SK-N-SH (cell line): ENCODE results near the gene ASTL. TPM values are rescaled to one million over a fixed set of nuclear protein-coding genes. Genes with fewer than 3 reads are reported as not detected.

Experiments
- CTCF ChIA-PET: fragments of 300-600, 350-600 bp; formaldehyde crosslinking; extraction: SDS; loops from one replicate; lab custom pipeline; 2021; lab: Yijun Ruan, JAX
- POLR2A ChIA-PET: fragments of 350-600 bp; sonication (Branson Sonifier 250); formaldehyde crosslinking; extraction: SDS; loops from one replicate; lab custom pipeline; 2020; ENCODE audit warnings: antibody characterized with exemption, inconsistent platforms; lab: Yijun Ruan, JAX
- DNase-seq: peaks from one replicate; pipeline ENCODE4 v3.0.0; 2012
- H2AFZ ChIP-seq: fragments of 200-600 bp; sonication (generic); 2 replicates; pipeline ENCODE4 v1.8.1; 2016; ENCODE audit warnings: antibody characterized with exemption, mild to moderate bottlenecking, low read depth
- H3F3A ChIP-seq: fragments of 200-600 bp; sonication (generic); replicated peaks from 2 replicates; pipeline ENCODE3; 2016; ENCODE audit warnings: antibody characterized with exemption, mild to moderate bottlenecking; ENCODE audit not compliant: insufficient read depth
- H3K27ac ChIP-seq, 2 experiments: fragments of 200-500 bp in 1 of 2; fragments of 200-600 bp in 1 of 2; sonication (Bioruptor generic) in 1 of 2; sonication (generic), shearing (Covaris generic) in 1 of 2; 2 replicates each; pipeline versions ENCODE4 v1.5.1 to v1.6.1; 2014 to 2016; ENCODE audit warnings: low read depth in 2 of 2, inconsistent platforms in 1 of 2, low read length in 1 of 2, mild to moderate bottlenecking in 1 of 2, mixed read lengths in 1 of 2
- H3K27me3 ChIP-seq: fragments of 200-600 bp; sonication (generic), shearing (Covaris generic); 2 replicates; pipeline ENCODE4 v1.6.1; 2016; ENCODE audit warnings: mixed run types; ENCODE audit not compliant: insufficient read depth
- H3K36me3 ChIP-seq, 2 experiments: fragments of 200-500 bp in 1 of 2; fragments of 200-600 bp in 1 of 2; sonication (Bioruptor generic) in 1 of 2; sonication (generic) in 1 of 2; replicated peaks in 1 of 2; 2 replicates each; pipeline versions ENCODE3 to v1.5.1; 2014 to 2016; ENCODE audit warnings: low read length in 1 of 2, mild to moderate bottlenecking in 1 of 2; ENCODE audit not compliant: insufficient read depth in 2 of 2, control insufficient read depth in 1 of 2
- H3K4me1 ChIP-seq, 2 experiments: fragments of 200-500 bp in 1 of 2; fragments of 200-600 bp in 1 of 2; sonication (Bioruptor generic) in 1 of 2; sonication (generic), shearing (Covaris generic) in 1 of 2; 2 replicates each; pipeline versions ENCODE4 v1.5.1 to v1.6.1; 2014 to 2016; ENCODE audit warnings: low read depth in 1 of 2, low read length in 1 of 2, mixed run types in 1 of 2; ENCODE audit not compliant: insufficient read depth in 2 of 2, control insufficient read depth in 1 of 2
- H3K4me2 ChIP-seq: fragments of 200-600 bp; sonication (generic), shearing (Covaris generic); 2 replicates; pipeline ENCODE4 v1.6.1; 2017; ENCODE audit warnings: mixed run types
- H3K4me3 ChIP-seq, 2 experiments: fragments of 200-500 bp in 1 of 2; fragments of 200-600 bp in 1 of 2; sonication (Bioruptor generic) in 1 of 2; sonication (generic), shearing (Covaris generic) in 1 of 2; 2 replicates each; pipeline versions ENCODE4 v1.5.1 to v1.8.1; 2014 to 2016; ENCODE audit warnings: low read depth in 2 of 2, inconsistent platforms in 1 of 2, low read length in 1 of 2, mild to moderate bottlenecking in 1 of 2, mixed read lengths in 1 of 2, moderate library complexity in 1 of 2
- H3K79me2 ChIP-seq: fragments of 200-600 bp; sonication (generic); 2 replicates; pipeline ENCODE4 v1.8.1; 2017; ENCODE audit warnings: mild to moderate bottlenecking; ENCODE audit not compliant: insufficient read depth
- H3K9ac ChIP-seq: fragments of 200-600 bp; sonication (generic); 2 replicates; pipeline ENCODE4 v1.6.1; 2017; ENCODE audit warnings: mixed run types
- H3K9me2 ChIP-seq: fragments of 200-600 bp; sonication (generic); 2 replicates; pipeline ENCODE4 v1.6.1; 2017; ENCODE audit warnings: mixed run types
- H3K9me3 ChIP-seq: fragments of 200-600 bp; sonication (generic); 2 replicates; pipeline ENCODE4 v1.6.1; 2017; ENCODE audit warnings: mixed run types, mild to moderate bottlenecking, moderate library complexity
- H4K20me1 ChIP-seq: fragments of 200-600 bp; sonication (generic); 2 replicates; pipeline ENCODE4 v1.6.1; 2017; ENCODE audit warnings: mild to moderate bottlenecking, mixed run types; ENCODE audit not compliant: insufficient read depth
- CHD2 ChIP-seq: fragments of 150-350 bp; IDR thresholded peaks from 2 replicates; pipeline ENCODE4 v1.6.1; 2018; ENCODE audit warnings: low read length; ENCODE audit not compliant: partially characterized antibody
- EP300 ChIP-seq, 2 experiments: IDR thresholded peaks; 2 replicates each; pipeline versions ENCODE4 v1.4.0 to v1.6.1; 2012; ENCODE audit warnings: borderline replicate concordance in 1 of 2, low read depth in 1 of 2, low read length in 1 of 2
- EZH2phosphoT487 ChIP-seq: fragments of 200-600 bp; sonication (generic); IDR thresholded peaks from 2 replicates; pipeline ENCODE4 v1.6.1; 2017; ENCODE audit warnings: low read depth, mixed run types, mild to moderate bottlenecking, antibody characterized with exemption, moderate library complexity, borderline replicate concordance
- FOSL2 ChIP-seq: IDR thresholded peaks from 2 replicates; pipeline ENCODE4 v1.4.0; 2012; ENCODE audit warnings: low read depth, mild to moderate bottlenecking, moderate library complexity, borderline replicate concordance
- GABPA ChIP-seq: IDR thresholded peaks from 2 replicates; pipeline ENCODE4 v1.4.0; 2012; ENCODE audit warnings: low read depth, mild to moderate bottlenecking
- GATA2 ChIP-seq: sonication (generic); formaldehyde crosslinking; IDR thresholded peaks from 2 replicates; pipeline ENCODE4 v1.5.0; 2020; ENCODE audit warnings: mild to moderate bottlenecking, missing genetic modification reagents
- MEF2A ChIP-seq: IDR thresholded peaks from 2 replicates; pipeline ENCODE4 v1.4.0; 2012; ENCODE audit warnings: low read depth, borderline replicate concordance
- NFIC ChIP-seq: IDR thresholded peaks from 2 replicates; pipeline ENCODE4 v1.4.0; 2012; ENCODE audit warnings: borderline replicate concordance
- NRF1 ChIP-seq: IDR thresholded peaks from 2 replicates; pipeline ENCODE4 v1.6.1; 2012; ENCODE audit warnings: low read depth, mild to moderate bottlenecking, low read length
- PBX3 ChIP-seq: IDR thresholded peaks from 2 replicates; pipeline ENCODE4; 2012
- RAD21 ChIP-seq: IDR thresholded peaks from 2 replicates; pipeline ENCODE4 v1.6.1; 2012; ENCODE audit warnings: mild to moderate bottlenecking, low read length
- SIN3A ChIP-seq: IDR thresholded peaks from 2 replicates; pipeline ENCODE4 v1.6.1; 2012; ENCODE audit warnings: low read depth, mild to moderate bottlenecking, low read length, moderate library complexity, borderline replicate concordance
- SMC3 ChIP-seq: IDR thresholded peaks from 2 replicates; pipeline ENCODE4 v1.6.1; 2012; ENCODE audit warnings: low read depth, low read length, improper control_type of control experiment
- TAF1 ChIP-seq: IDR thresholded peaks from 2 replicates; pipeline ENCODE4 v1.6.1; 2012; ENCODE audit warnings: low read depth, mild to moderate bottlenecking, low read length, moderate library complexity, borderline replicate concordance
- USF2 ChIP-seq: fragments of 150-350 bp; IDR thresholded peaks from 2 replicates; pipeline ENCODE4 v1.6.1; 2017; ENCODE audit warnings: antibody characterized with exemption, low read length, low read depth, borderline replicate concordance
- YY1 ChIP-seq: IDR thresholded peaks from 2 replicates; pipeline ENCODE4 v1.4.0; 2012; ENCODE audit warnings: low read depth, mild to moderate bottlenecking
- WGBS: methylation state at CpG from one replicate; pipeline ENCODE4 v1.1.6; 2017; ENCODE audit warnings: low lambda C conversion rate; 5-methylcytosine and 5-hydroxymethylcytosine counted together
- polyA plus RNA-seq, 3 experiments: library from polyadenylated mRNA; depleted of rRNA; stranded (reverse); fragments of >200 nt; gene quantifications; 2 replicates each; pipeline ENCODE4 v1.2.3, GENCODE V29; 2012
- TF ChIP-seq, protein P1 (sequence below): fragments of 200-600 bp; sonication (generic); IDR thresholded peaks from 2 replicates; pipeline ENCODE4 v1.6.1; 2017; ENCODE audit warnings: antibody characterized with exemption, mild to moderate bottlenecking, moderate library complexity

Gene ASTL
- polyA plus RNA-seq, 1 of the 3 experiments (the other 2 are of a cell fraction) = not detected

DNA sequence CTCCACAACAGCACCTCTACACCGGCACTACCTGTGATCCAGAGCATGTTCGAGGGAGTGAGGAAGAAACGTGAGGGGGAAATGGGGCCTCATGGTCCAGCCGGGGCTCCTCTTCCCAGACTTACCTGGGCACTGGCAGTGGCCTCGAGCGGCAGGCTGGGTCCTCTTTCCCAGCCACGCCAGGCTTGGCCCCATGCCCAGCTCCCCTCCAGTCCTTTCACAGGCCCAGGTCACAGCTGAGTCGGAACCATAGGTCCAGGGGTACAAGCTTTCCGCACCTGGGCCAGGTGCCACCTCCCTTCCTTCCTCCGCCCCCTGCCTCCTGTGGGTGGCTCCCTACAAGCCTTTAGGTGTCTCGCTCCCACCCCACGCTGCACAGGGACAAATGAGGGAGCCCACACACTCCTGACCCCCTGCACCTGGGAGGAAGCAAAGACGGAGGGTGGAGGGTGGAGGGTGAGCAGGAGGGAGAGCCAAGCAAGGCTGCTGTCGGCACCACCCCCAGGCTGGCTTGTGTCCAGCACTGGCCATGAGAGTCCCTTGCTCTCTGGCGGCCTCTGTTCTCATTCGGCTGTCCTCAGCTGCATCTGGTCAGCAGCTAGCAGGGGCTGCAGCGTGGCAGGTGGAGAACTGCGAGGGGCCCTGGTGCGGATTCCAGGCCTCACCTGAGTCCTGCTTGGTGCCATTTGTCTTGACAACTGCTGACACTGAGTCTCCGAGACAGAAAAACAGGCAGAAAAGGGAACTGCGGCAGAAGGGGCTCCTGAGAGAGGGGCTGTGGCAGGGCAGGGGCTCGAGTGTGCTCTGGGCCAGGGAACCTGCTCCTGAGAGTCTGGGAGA, 48.7 kb downstream of the ASTL start:
- TF ChIP-seq YY1 (no peak), MEF2A (no peak), GATA2 (CRISPR knock-in tag) (no peak), NFIC (no peak), SIN3A (no peak), TAF1 (no peak), PBX3 (no peak)
- TF ChIP-seq, all 33 proteins: peak for 0
- Histone ChIP-seq H2AFZ (no peak overlapping the region), H3K9ac (no peak overlapping the region), H3K4me3 (no peak overlapping the region), H3K79me2 (no peaks in the 10 kb centered on the region), H3K9me3 (no peaks in the 10 kb centered on the region), H3K4me2 (no peak overlapping the region), H3F3A (no peaks in the 10 kb centered on the region), H4K20me1 (no peaks in the 10 kb centered on the region), H3K4me1 (peaks cover 0 to 45% of the 10 kb centered on the region in 2 experiments; a peak in 1 of 4 replicates), H3K27ac (peak overlapping the region in 1 of 2 experiments; percentile 64; a peak in 2 of 4 replicates), H3K9me2 (no peaks in the 10 kb centered on the region), H3K27me3 (no peaks in the 10 kb centered on the region), H3K36me3 (no peaks in the 10 kb centered on the region)
- DNase-seq = peak; percentile 74
- POLR2A ChIA-PET = no interaction called here
- WGBS = 67% methylated on average over 21 of the region's 22 CpGs
- CTCF ChIA-PET = interaction anchor here (0.9 to 1.9 kb wide), 6 partner anchors 9 to 85 kb away, joined by 3 to 13 read pairs (median 5); partner anchors contain the start of gene ADRA2B

DNA sequence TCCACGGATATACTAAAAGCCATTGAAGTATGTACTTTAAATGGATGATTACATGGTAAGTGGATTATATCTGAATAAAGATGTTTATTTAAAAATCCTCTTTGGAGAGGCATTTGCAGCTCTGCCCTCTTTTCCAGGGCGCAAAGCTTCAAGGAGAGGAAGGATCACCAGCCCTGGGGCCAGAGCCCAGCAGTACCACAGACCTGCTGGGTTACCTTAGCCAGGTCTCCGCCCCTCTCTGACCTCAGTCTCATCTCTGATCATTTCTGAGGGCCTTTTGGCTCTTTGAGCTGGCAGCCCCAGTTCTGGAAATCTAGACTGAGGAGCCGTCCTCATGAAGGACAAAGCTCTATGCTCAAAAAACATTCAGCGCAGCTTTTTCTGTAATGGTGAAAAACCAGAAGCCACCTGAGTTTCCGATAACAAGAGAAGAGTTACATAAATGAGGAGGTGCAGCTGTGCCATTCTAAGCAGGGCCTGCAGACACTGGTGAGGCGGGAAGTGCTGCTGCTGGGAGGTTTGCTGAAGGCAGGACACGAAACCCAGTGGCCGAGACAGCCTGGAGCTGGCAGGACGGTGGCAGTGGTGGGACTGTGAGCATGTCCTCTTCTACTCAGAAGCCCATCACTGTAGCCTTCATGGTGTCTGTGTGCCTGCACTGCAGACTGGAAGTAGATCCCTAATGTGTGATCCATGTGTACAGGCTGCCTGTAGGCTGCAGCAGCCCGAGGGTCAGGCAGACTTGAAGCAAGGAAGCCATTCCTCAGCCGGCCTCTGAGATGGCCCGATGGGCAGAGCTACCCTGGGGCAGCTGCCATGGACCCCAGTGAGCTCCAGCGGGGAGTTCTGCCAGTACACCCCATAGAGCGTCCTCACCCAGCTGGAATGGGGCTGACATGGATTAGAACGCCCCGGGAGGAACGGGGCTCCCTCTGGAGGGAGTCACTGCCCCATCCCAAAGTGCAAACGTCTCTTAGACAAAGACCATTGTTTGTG, 49.7 kb downstream of the ASTL start:
- no peak overlapping the region for H3K4me2 ChIP-seq
- no peak for DNase-seq
- no peak overlapping the region for H3K9ac ChIP-seq
- ChIA-PET CTCF (interaction anchor here (0.9 to 1.9 kb wide), 5 partner anchors 10 to 86 kb away, joined by 3 to 13 read pairs (median 6); partner anchors contain the start of gene ADRA2B), POLR2A (no interaction called here)
- WGBS = 62% methylated on average over 10 of the region's 19 CpGs
- no peaks in the 10 kb centered on the region for H3K9me3 ChIP-seq
- H4K20me1 ChIP-seq = no peaks in the 10 kb centered on the region
- no peak overlapping the region for H3K27ac ChIP-seq
- H3K79me2 ChIP-seq = no peaks in the 10 kb centered on the region
- no peaks in the 10 kb centered on the region for H3F3A ChIP-seq
- H3K4me3 ChIP-seq = no peak overlapping the region
- peaks cover 0 to 50% of the 10 kb centered on the region in 2 experiments; a peak in 1 of 4 replicates for H3K4me1 ChIP-seq
- no peak overlapping the region for H2AFZ ChIP-seq
- H3K36me3 ChIP-seq = no peaks in the 10 kb centered on the region
- no peaks in the 10 kb centered on the region for H3K9me2 ChIP-seq
- no peaks in the 10 kb centered on the region for H3K27me3 ChIP-seq
- TF ChIP-seq SMC3 = no peak
- no peak for TF ChIP-seq PBX3
- no peak for TF ChIP-seq USF2
- no peak for TF ChIP-seq CHD2
- no peak for TF ChIP-seq FOSL2
- no peak for TF ChIP-seq EP300 (IDR thresholded peaks at IDR 0.05; ENCODE audit: borderline replicate concordance in 1 of 2, low read depth in 1 of 2, low read length in 1 of 2)
- TF ChIP-seq NRF1 = no peak
- TF ChIP-seq TAF1 = no peak
- TF ChIP-seq EZH2phosphoT487 = no peak
- TF ChIP-seq, protein P1, sequence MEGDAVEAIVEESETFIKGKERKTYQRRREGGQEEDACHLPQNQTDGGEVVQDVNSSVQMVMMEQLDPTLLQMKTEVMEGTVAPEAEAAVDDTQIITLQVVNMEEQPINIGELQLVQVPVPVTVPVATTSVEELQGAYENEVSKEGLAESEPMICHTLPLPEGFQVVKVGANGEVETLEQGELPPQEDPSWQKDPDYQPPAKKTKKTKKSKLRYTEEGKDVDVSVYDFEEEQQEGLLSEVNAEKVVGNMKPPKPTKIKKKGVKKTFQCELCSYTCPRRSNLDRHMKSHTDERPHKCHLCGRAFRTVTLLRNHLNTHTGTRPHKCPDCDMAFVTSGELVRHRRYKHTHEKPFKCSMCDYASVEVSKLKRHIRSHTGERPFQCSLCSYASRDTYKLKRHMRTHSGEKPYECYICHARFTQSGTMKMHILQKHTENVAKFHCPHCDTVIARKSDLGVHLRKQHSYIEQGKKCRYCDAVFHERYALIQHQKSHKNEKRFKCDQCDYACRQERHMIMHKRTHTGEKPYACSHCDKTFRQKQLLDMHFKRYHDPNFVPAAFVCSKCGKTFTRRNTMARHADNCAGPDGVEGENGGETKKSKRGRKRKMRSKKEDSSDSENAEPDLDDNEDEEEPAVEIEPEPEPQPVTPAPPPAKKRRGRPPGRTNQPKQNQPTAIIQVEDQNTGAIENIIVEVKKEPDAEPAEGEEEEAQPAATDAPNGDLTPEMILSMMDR = no peak
- no peak for TF ChIP-seq GABPA
- no peak for TF ChIP-seq NFIC
- no peak for TF ChIP-seq YY1
- no peak for TF ChIP-seq RAD21
